H9 (cell line): ENCODE data around the gene PTPRN2. TPM values are rescaled to one million over a fixed set of nuclear protein-coding genes. Genes with fewer than 3 reads are reported as not detected.

ENCODE experiments used
- DNase-seq: peaks from one replicate; pipeline ENCODE4 v3.0.0-alpha.2; 2017
- H2AFZ ChIP-seq: one replicate; pipeline ENCODE4 v1.6.1; 2013; ENCODE audit warnings: mild to moderate bottlenecking, low read length, control low read depth, moderate library complexity
- H2AK5ac ChIP-seq: 2 replicates; pipeline ENCODE4 v1.6.1; 2013; ENCODE audit warnings: low read length, control low read depth, mixed read lengths; ENCODE audit not compliant: insufficient read length
- H2BK120ac ChIP-seq: one replicate; pipeline ENCODE4 v1.6.1; 2013; ENCODE audit warnings: low read depth, mild to moderate bottlenecking, low read length, control low read depth, inconsistent platforms; ENCODE audit not compliant: poor library complexity, severe bottlenecking
- H2BK12ac ChIP-seq: 2 replicates; pipeline ENCODE4 v1.6.1; 2013; ENCODE audit warnings: low read length, control low read depth, mixed read lengths, low read depth; ENCODE audit not compliant: insufficient read length
- H2BK15ac ChIP-seq: 2 replicates; pipeline ENCODE4 v1.6.1; 2013; ENCODE audit warnings: low read depth, low read length, control low read depth
- H2BK20ac ChIP-seq: one replicate; pipeline ENCODE4 v1.6.1; 2013; ENCODE audit warnings: low read depth, mild to moderate bottlenecking, low read length, control low read depth, inconsistent platforms; ENCODE audit not compliant: poor library complexity, severe bottlenecking
- H2BK5ac ChIP-seq: 2 replicates; pipeline ENCODE4 v1.6.1; 2013; ENCODE audit warnings: low read length, control low read depth, mixed read lengths; ENCODE audit not compliant: insufficient read length
- H3K14ac ChIP-seq: 2 replicates; pipeline ENCODE4 v1.6.1; 2013; ENCODE audit warnings: low read length, control low read depth; ENCODE audit not compliant: insufficient read depth
- H3K18ac ChIP-seq: 2 replicates; pipeline ENCODE4 v1.6.1; 2013; ENCODE audit warnings: low read depth, mild to moderate bottlenecking, mixed read lengths, low read length, control low read depth; ENCODE audit not compliant: insufficient read length
- H3K23ac ChIP-seq: 2 replicates; pipeline ENCODE4 v1.6.1; 2013; ENCODE audit warnings: low read length, control low read depth, mixed read lengths, low read depth; ENCODE audit not compliant: insufficient read length
- H3K23me2 ChIP-seq: 2 replicates; pipeline ENCODE4 v1.6.1; 2013; ENCODE audit warnings: low read depth, mild to moderate bottlenecking, mixed read lengths, low read length, control low read depth; ENCODE audit not compliant: insufficient read length, poor library complexity, severe bottlenecking
- H3K27ac ChIP-seq: 2 replicates; pipeline ENCODE4 v1.5.1; 2013; ENCODE audit warnings: low read length, control low read depth, mixed read lengths, low read depth; ENCODE audit not compliant: insufficient read length
- H3K27me3 ChIP-seq: 2 replicates; pipeline ENCODE4 v1.6.1; 2013; ENCODE audit warnings: low read length, control low read depth, inconsistent platforms; ENCODE audit not compliant: insufficient read depth
- H3K4ac ChIP-seq: 2 replicates; pipeline ENCODE4 v1.6.1; 2013; ENCODE audit warnings: low read depth, mild to moderate bottlenecking, control low read depth, inconsistent platforms, low read length, moderate library complexity
- H3K4me1 ChIP-seq: 2 replicates; pipeline ENCODE4 v1.6.1; 2013; ENCODE audit warnings: low read length, control low read depth, inconsistent platforms; ENCODE audit not compliant: insufficient read depth
- H3K4me2 ChIP-seq: 2 replicates; pipeline ENCODE4 v1.6.1; 2013; ENCODE audit warnings: low read length, control low read depth, mixed read lengths; ENCODE audit not compliant: insufficient read length, insufficient read depth
- H3K56ac ChIP-seq: 2 replicates; pipeline ENCODE4 v1.6.1; 2013; ENCODE audit warnings: low read depth, mild to moderate bottlenecking, mixed read lengths, low read length, control low read depth; ENCODE audit not compliant: insufficient read length
- H3K79me1 ChIP-seq: 2 replicates; pipeline ENCODE4 v1.6.1; 2013; ENCODE audit warnings: low read depth, mild to moderate bottlenecking, moderate library complexity, low read length, control low read depth, inconsistent platforms; ENCODE audit not compliant: insufficient read depth, poor library complexity, severe bottlenecking
- H3K79me2 ChIP-seq: 2 replicates; pipeline ENCODE4 v1.6.1; 2013; ENCODE audit warnings: low read length, control low read depth, inconsistent platforms; ENCODE audit not compliant: insufficient read depth
- H3K9ac ChIP-seq: 2 replicates; pipeline ENCODE4 v1.6.1; 2013; ENCODE audit warnings: low read length, control low read depth, mixed read lengths; ENCODE audit not compliant: insufficient read length; ENCODE audit errors: extremely low read depth
- H3K9me3 ChIP-seq: one replicate; pipeline ENCODE4 v1.6.1; 2013; ENCODE audit warnings: low read depth, low read length, inconsistent platforms; ENCODE audit not compliant: control insufficient read depth
- H3T11ph ChIP-seq: one replicate; pipeline ENCODE4 v1.6.1; 2013; ENCODE audit warnings: mild to moderate bottlenecking, low read length, control low read depth, inconsistent platforms
- H4K20me1 ChIP-seq: one replicate; pipeline ENCODE4 v1.6.1; 2013; ENCODE audit not compliant: control insufficient read depth, insufficient read length, insufficient read depth
- H4K5ac ChIP-seq: 2 replicates; pipeline ENCODE4 v1.6.1; 2013; ENCODE audit warnings: low read depth, mild to moderate bottlenecking, mixed read lengths, low read length, control low read depth; ENCODE audit not compliant: insufficient read length
- H4K8ac ChIP-seq: replicated peaks from 2 replicates; pipeline ENCODE4 v1.6.1; 2013; ENCODE audit warnings: low read length, control low read depth, mixed read lengths, low read depth; ENCODE audit not compliant: insufficient read length
- H4K91ac ChIP-seq: 2 replicates; pipeline ENCODE4 v1.6.1; 2013; ENCODE audit warnings: low read depth, mild to moderate bottlenecking, moderate library complexity, mixed read lengths, low read length, control low read depth; ENCODE audit not compliant: insufficient read length
- H3K27ac Mint-ChIP-seq, 3 experiments: 2 replicates in 2 of 3; 3 replicates in 1 of 3; pipeline ENCODE4 v1.8.0; 2020 to 2021; ENCODE audit warnings: mixed read lengths in 3 of 3, mild to moderate bottlenecking in 1 of 3, moderate library complexity in 1 of 3
- H3K27me3 Mint-ChIP-seq: 2 replicates; pipeline ENCODE4 v1.8.0; 2021; ENCODE audit warnings: low read depth, mild to moderate bottlenecking, moderate library complexity, mixed read lengths
- H3K36me3 Mint-ChIP-seq, 3 experiments: 2 replicates in 2 of 3; 3 replicates in 1 of 3; pipeline ENCODE4 v1.8.0; 2020 to 2021; ENCODE audit warnings: low read depth in 3 of 3, mixed read lengths in 3 of 3; ENCODE audit not compliant: insufficient read depth in 1 of 3
- H3K4me1 Mint-ChIP-seq, 2 experiments: 2 replicates each; pipeline ENCODE4 v1.8.0; 2020; ENCODE audit warnings: mixed read lengths in 2 of 2
- H3K4me3 Mint-ChIP-seq, 2 experiments: 2 replicates in 1 of 2; 3 replicates in 1 of 2; pipeline ENCODE4 v1.8.0; 2020 to 2021; ENCODE audit warnings: mild to moderate bottlenecking in 2 of 2, mixed read lengths in 2 of 2, moderate library complexity in 1 of 2
- H3K9me3 Mint-ChIP-seq, 2 experiments: 2 replicates in 1 of 2; 3 replicates in 1 of 2; pipeline ENCODE4 v1.8.0; 2020; ENCODE audit warnings: mild to moderate bottlenecking in 2 of 2, mixed read lengths in 2 of 2, moderate library complexity in 1 of 2
- WGBS: extraction: QIAGEN DNeasy Blood & Tissue Kit; methylation state at CpG from one replicate; pipeline ENCODE4 v1.1.7; 2013; ENCODE audit warnings: missing lambda C conversion rate, low lambda C conversion rate, mixed read lengths; ENCODE audit not compliant: insufficient read length; ENCODE audit errors: extremely low coverage; 5-methylcytosine and 5-hydroxymethylcytosine counted together
- total RNA-seq: library from RNA; stranded (reverse); gene quantifications from 2 replicates; pipeline ENCODE4 v1.2.1, GENCODE V29; 2021
- TF ChIP-seq, protein P1 (sequence below): fragments of 200-600 bp; sonication (generic); conservative IDR thresholded peaks from 3 replicates; pipeline ENCODE4 v1.8.0; 2021; ENCODE audit warnings: antibody characterized with exemption, mild to moderate bottlenecking

Gene PTPRN2
- total RNA-seq, 1 experiment from 2014 or later = 5.2 TPM

DNA sequence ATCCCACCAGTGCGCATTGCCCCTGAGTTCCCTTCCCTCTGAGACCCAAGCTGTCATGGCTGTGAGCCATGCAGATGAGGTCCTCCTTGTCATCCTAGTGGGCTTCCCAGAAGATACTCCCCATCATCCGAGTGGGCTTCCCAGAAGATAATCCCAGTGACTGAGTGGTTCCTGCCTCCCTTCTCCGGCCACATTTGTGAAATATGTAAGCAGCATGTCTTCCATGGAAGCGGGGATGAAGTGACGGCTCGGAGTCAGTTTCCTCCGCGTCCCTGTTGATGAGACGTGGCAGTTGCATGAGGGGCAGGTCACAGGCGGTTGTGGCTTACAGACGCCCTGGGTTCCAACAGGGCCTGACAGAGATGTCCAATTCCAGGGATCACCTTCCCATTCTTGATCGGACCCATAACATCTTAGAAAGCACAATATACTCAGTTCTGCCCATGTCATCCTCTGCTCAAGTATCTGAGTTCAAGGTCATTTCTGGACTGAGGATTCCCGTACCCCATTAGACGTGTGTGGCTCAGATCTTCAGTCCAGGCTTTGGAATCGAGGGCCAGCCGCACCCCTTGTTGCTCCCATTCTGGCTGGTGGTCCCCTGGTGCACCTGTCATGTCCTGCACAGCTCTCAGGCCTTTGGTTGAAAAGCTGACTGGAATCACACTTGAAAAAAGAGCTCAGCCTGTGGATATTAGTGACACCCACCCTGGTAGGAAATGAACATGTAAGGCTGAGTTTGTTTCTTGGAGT lies 166.9 kb downstream of the PTPRN2 start:
- Mint-ChIP-seq H3K4me1 (peaks cover 0 to 4% of the 10 kb centered on the region in 2 experiments; a peak in 1 of 4 replicates), H3K36me3 (peaks cover 0 to 22% (median 0%) of the 10 kb centered on the region in 3 experiments; a peak in 4 of 7 replicates), H3K4me3 (no peak overlapping the region), H3K9me3 (peaks cover 24 to 29% of the 10 kb centered on the region in 2 experiments), H3K27me3 (peaks cover 6% of the 10 kb centered on the region), H3K27ac (no peak overlapping the region)
- no peak overlapping the region for H2BK15ac ChIP-seq
- no peak overlapping the region for H3K9ac ChIP-seq
- no peak overlapping the region for H2AK5ac ChIP-seq
- no peak overlapping the region for H4K5ac ChIP-seq
- no peak overlapping the region for H2BK120ac ChIP-seq
- no peak overlapping the region for H3K4me2 ChIP-seq
- no peak overlapping the region for H3T11ph ChIP-seq
- H4K20me1 ChIP-seq = no peaks in the 10 kb centered on the region
- no peaks in the 10 kb centered on the region for H3K27me3 ChIP-seq
- H3K9me3 ChIP-seq = peaks cover 20% of the 10 kb centered on the region
- H3K4ac ChIP-seq = no peak overlapping the region
- no peak overlapping the region for H4K8ac ChIP-seq
- H4K91ac ChIP-seq = no peak overlapping the region
- no peaks in the 10 kb centered on the region for H3K23me2 ChIP-seq
- no CpG with 5 or more reads among the region's 16 CpGs for WGBS
- no peak overlapping the region for H3K14ac ChIP-seq
- no peaks in the 10 kb centered on the region for H3K79me1 ChIP-seq
- no peak for DNase-seq
- H2BK5ac ChIP-seq = no peak overlapping the region
- no peak overlapping the region for H3K56ac ChIP-seq
- H3K23ac ChIP-seq = no peak overlapping the region
- H2BK12ac ChIP-seq = no peak overlapping the region
- no peaks in the 10 kb centered on the region for H3K79me2 ChIP-seq
- no peak overlapping the region for H3K18ac ChIP-seq
- no peak overlapping the region for H2BK20ac ChIP-seq
- H3K4me1 ChIP-seq = no peaks in the 10 kb centered on the region
- TF ChIP-seq, protein P1, sequence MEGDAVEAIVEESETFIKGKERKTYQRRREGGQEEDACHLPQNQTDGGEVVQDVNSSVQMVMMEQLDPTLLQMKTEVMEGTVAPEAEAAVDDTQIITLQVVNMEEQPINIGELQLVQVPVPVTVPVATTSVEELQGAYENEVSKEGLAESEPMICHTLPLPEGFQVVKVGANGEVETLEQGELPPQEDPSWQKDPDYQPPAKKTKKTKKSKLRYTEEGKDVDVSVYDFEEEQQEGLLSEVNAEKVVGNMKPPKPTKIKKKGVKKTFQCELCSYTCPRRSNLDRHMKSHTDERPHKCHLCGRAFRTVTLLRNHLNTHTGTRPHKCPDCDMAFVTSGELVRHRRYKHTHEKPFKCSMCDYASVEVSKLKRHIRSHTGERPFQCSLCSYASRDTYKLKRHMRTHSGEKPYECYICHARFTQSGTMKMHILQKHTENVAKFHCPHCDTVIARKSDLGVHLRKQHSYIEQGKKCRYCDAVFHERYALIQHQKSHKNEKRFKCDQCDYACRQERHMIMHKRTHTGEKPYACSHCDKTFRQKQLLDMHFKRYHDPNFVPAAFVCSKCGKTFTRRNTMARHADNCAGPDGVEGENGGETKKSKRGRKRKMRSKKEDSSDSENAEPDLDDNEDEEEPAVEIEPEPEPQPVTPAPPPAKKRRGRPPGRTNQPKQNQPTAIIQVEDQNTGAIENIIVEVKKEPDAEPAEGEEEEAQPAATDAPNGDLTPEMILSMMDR = no peak
- H3K27ac ChIP-seq = no peak overlapping the region
- no peak overlapping the region for H2AFZ ChIP-seq
